ENCODE results near the gene LYG1.
A peak's percentile ranks its signal among the peaks of the same experiment; 100 is the strongest.

LYG1 gene

DNA sequence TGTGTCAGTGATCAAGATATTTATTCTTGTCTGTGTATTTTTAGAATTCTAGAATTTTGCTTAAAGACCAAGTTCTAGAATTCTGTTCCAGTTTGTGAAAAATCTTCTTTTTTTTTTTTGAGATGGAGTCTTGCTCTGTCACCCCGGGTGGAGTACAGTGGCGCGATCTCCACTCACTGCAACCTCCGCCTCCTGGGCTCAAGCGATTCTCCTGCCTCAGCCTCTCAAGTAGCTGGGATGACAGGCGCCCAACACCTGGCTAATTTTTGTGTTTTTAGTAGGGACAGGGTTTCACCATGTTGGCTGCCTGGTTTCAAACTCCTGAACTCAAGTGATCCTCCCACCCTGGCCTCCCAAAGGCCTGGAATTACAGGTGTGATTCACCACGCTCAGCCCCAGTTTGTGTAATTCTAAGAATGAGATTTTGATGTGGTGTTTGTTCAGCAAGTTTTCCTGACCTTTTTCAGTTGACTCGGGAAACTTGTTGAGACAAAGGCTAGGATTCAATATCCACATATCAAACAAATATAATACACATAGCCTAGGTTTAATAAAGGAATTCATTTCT lies 39.8 kb upstream of the LYG1 start:
- Histone ChIP-seq H3K4me3 (ENCODE audit: severe bottlenecking) (no peak overlapping the region), H3K36me3 (ENCODE audit: low read depth) (no peaks in the 10 kb centered on the region), H3K4me1 (ENCODE audit: insufficient read depth, poor library complexity, severe bottlenecking) (peaks cover 15% of the 10 kb centered on the region), H3K27me3 (ENCODE audit: insufficient read depth, poor library complexity, severe bottlenecking) (no peaks in the 10 kb centered on the region), H3K27ac (ENCODE audit: poor library complexity, severe bottlenecking) (no peak overlapping the region), H3K9me3 (ENCODE audit: severe bottlenecking) (no peaks in the 10 kb centered on the region)
- DNase-seq (ENCODE audit: low spot score), result no peak
- TF ChIP-seq, protein P1, sequence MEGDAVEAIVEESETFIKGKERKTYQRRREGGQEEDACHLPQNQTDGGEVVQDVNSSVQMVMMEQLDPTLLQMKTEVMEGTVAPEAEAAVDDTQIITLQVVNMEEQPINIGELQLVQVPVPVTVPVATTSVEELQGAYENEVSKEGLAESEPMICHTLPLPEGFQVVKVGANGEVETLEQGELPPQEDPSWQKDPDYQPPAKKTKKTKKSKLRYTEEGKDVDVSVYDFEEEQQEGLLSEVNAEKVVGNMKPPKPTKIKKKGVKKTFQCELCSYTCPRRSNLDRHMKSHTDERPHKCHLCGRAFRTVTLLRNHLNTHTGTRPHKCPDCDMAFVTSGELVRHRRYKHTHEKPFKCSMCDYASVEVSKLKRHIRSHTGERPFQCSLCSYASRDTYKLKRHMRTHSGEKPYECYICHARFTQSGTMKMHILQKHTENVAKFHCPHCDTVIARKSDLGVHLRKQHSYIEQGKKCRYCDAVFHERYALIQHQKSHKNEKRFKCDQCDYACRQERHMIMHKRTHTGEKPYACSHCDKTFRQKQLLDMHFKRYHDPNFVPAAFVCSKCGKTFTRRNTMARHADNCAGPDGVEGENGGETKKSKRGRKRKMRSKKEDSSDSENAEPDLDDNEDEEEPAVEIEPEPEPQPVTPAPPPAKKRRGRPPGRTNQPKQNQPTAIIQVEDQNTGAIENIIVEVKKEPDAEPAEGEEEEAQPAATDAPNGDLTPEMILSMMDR (IDR thresholded peaks at IDR 0.05; ENCODE audit: poor library complexity, severe bottlenecking), result no peak
- no peak for ATAC-seq (ENCODE audit: low read depth)

DNA sequence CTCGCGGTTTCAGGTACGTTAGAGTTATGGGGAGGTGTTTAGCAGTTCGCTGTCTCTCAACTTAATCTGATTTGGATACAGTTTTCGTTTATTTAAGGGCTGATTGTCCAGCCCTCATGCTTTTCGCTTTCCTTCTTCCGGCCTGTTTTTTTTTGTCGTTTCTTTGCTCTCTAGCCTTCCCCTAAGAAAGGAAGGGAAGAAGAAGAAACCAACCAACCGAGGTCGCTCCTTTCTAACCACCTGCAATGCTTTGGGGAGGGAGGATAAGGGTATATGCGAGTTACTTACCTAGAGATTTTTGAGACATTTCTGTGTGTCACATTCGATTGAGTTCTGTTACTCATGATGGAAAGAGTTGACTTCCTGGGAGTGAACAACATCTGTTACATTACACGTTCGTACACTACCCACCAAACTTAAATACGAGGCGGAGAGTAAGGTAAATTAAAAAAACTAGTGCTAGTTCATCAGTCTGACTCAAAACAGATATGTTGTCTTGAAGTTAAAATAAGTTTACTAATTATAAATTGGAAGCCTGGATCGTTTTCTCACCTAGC lies 37.1 kb upstream of the LYG1 start:
- DNase-seq (ENCODE audit: low spot score) (no peak), ATAC-seq (ENCODE audit: low read depth) (no peak)
- no peaks in the 10 kb centered on the region for H3K27me3 ChIP-seq (ENCODE audit: insufficient read depth, poor library complexity, severe bottlenecking)
- TF ChIP-seq, protein P1 (IDR thresholded peaks at IDR 0.05; ENCODE audit: poor library complexity, severe bottlenecking), result no peak
- H3K4me1 ChIP-seq (ENCODE audit: insufficient read depth, poor library complexity, severe bottlenecking), result peaks cover 15% of the 10 kb centered on the region
- peaks cover 5% of the 10 kb centered on the region for H3K36me3 ChIP-seq (ENCODE audit: low read depth)
- peak overlapping the region; percentile 59 for H3K4me3 ChIP-seq (ENCODE audit: severe bottlenecking)
- no peaks in the 10 kb centered on the region for H3K9me3 ChIP-seq (ENCODE audit: severe bottlenecking)
- peak overlapping the region; percentile 77 for H3K27ac ChIP-seq (ENCODE audit: poor library complexity, severe bottlenecking)

DNA sequence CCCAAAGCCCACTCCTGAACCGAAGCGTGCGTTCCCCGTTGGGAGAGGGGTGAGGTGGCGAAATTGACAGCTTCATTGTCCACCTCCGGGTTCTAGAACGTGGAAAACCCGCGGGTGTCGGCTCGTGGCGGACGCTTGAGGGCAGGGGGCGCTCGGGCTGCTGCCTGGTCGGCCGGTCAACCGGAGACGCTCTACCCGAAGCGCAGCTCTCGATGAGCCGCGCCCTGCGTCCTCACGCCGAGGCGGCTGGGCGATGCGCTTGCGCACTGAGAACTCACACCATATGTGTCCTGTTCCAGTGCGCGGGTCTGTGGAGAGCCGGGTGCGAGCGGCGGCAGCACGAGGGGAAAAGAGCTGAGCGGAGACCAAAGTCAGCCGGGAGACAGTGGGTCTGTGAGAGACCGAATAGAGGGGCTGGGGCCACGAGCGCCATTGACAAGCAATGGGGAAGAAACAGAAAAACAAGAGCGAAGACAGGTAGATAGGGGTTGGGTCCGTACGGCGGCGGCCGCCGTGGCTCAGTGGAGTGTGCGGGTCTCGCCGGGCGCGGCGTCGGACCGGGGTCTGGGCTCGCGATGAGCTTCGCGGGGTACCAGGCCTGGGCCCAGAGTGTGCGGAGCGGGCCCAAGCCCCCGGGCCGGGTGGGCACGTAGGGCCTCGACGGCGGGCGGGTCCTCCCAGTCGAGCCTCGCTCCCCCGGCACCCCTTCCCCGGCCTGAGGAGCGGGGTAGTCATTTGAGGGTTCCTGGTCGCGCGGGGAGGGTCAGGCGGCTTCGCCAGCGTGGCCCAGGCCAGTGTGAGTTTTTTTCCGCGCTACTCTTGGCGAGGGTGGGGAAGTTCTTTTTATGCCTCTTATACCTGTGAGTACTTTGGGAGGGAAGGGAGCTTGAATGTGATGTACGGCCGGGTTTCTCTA lies 36.4 kb upstream of the LYG1 start, which contains the start of gene EIF5B:
EIF5B (plus strand) TSS at position 277 of the 916 bp plus-strand sequence; CDS start at position 443, 166 bp downstream.
- ATAC-seq (ENCODE audit: low read depth) (peak; percentile 84), DNase-seq (ENCODE audit: low spot score) (peak; percentile 95)
- TF ChIP-seq, protein P1 (IDR thresholded peaks at IDR 0.05; ENCODE audit: poor library complexity, severe bottlenecking), result peak; percentile 96
- H3K4me3 ChIP-seq (ENCODE audit: severe bottlenecking), result peak within 1 kb of the TSS; percentile 59
- H3K27me3 ChIP-seq (ENCODE audit: insufficient read depth, poor library complexity, severe bottlenecking), result no peaks in the 10 kb centered on the region
- H3K9me3 ChIP-seq (ENCODE audit: severe bottlenecking), result no peaks in the 10 kb centered on the region
- peak within 1 kb of the TSS; percentile 77 for H3K27ac ChIP-seq (ENCODE audit: poor library complexity, severe bottlenecking)
- H3K4me1 ChIP-seq (ENCODE audit: insufficient read depth, poor library complexity, severe bottlenecking), result peaks cover 15% of the 10 kb centered on the region
- H3K36me3 ChIP-seq (ENCODE audit: low read depth), result peaks cover 12% of the 10 kb centered on the region

DNA sequence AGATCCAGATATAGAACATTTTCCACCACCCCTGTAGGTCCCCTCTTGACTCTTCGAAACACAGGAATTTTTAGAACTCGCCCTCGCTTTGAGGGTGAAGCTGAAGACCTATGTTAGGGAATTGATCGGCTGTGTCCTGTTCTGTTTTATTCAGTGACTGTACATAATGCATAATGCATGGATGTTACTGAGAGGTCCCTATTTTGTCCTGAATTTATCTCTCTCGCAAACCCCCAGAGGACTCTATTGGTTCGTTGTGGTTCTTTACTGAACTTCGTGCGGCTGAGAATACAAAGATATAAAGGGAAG lies 35.8 kb upstream of the LYG1 start:
- Histone ChIP-seq H3K4me3 (ENCODE audit: severe bottlenecking) (peak overlapping the region; percentile 59), H3K27ac (ENCODE audit: poor library complexity, severe bottlenecking) (peak overlapping the region; percentile 77), H3K9me3 (ENCODE audit: severe bottlenecking) (no peaks in the 10 kb centered on the region), H3K27me3 (ENCODE audit: insufficient read depth, poor library complexity, severe bottlenecking) (no peaks in the 10 kb centered on the region), H3K36me3 (ENCODE audit: low read depth) (peaks cover 18% of the 10 kb centered on the region), H3K4me1 (ENCODE audit: insufficient read depth, poor library complexity, severe bottlenecking) (peaks cover 15% of the 10 kb centered on the region)
- ATAC-seq (ENCODE audit: low read depth) (peak; percentile 17), DNase-seq (ENCODE audit: low spot score) (no peak)
- TF ChIP-seq, protein P1 (IDR thresholded peaks at IDR 0.05; ENCODE audit: poor library complexity, severe bottlenecking), result no peak

Data from RWPE2 (cell line).